Left colon (tissue), 2 donors: ENCODE data around the gene RUFY2. TPM values are rescaled to one million over a fixed set of nuclear protein-coding genes. Genes with fewer than 3 reads are reported as not detected.
"Not testable (repeated sequence)": the region's sequence is repeated elsewhere in the genome, so short reads cannot be mapped to it uniquely, and the experiment has no call there.

Experiments
- ATAC-seq: fragments of 200-7000 bp; cut with Tn5 transposase; one replicate; pipeline ENCODE4 v1.9.1; 2020; ENCODE audit warnings: mild to moderate bottlenecking, moderate library complexity
- DNase-seq, 2 donors: peaks; one replicate each; pipeline ENCODE4 v3.0.0-alpha.2; 2020
- intact Hi-C, 2 donors: fragments of 100-400 bp; cut with DNase I in 1 of 2; cut with micrococcal nuclease in 1 of 2; formaldehyde crosslinking; loops; one replicate each; pipeline versions ENCODE4 v1.11.2 to v1.14.0; 2022; cut with DNase I, micrococcal nuclease
- long read RNA-seq: library from polyadenylated mRNA; unstranded; transcript quantifications from one replicate; pipeline ENCODE4 v2.0.0, GENCODE V29; 2021
- total RNA-seq, 2 donors: library from RNA; stranded (reverse); fragmentation: NEBNext Ultra II Directional; extraction: Animal tissue kit (Norgen Biotek cat#: 25700); gene quantifications; one replicate each; pipeline ENCODE4 v1.2.1, GENCODE V29; 2021
- donor health status: DM: no; HTN: no; CAD: no.
- donor health status: DM: yes; HTN: yes; CAD: no.

RUFY2 gene
- total RNA-seq: 10 to 100 TPM; 21.1 to 22.7 TPM
- long read RNA-seq, partial matches to known transcripts: 3 of 6 reads
- long read RNA-seq, other reads (novel, unspliced or antisense): 2 of 6 reads

GRCh38 chr10:68406815-68407548, at the start of gene RUFY2:
Gene RUFY2, minus strand, starts transcription at chr10:68407277. Its CDS starts 88 bp downstream, at chr10:68407189.
- intact Hi-C loops: no loop called here
- ATAC-seq: peak; percentile 94
- DNase-seq: peak; percentile 70 to 83

GRCh38 chr10:68449698-68450097, 42.6 kb upstream of the RUFY2 start:
- ATAC-seq, intact Hi-C loops: not testable (repeated sequence)
- peak in 1 of 2 donors; percentile 23 for DNase-seq

GRCh38 chr10:68446179-68446578, 39.1 kb upstream of the RUFY2 start:
- ATAC-seq: no peak
- no peak for DNase-seq
- intact Hi-C loops: no loop called here

GRCh38 chr10:68442971-68443370, 35.9 kb upstream of the RUFY2 start:
- no peak for DNase-seq
- no peak for ATAC-seq
- intact Hi-C loops: no loop called here

- DNase-seq: no peak
- ATAC-seq: no peak
- intact Hi-C loops: no loop called here
Measured at GRCh38 chr10:68440898-68441297, 33.8 kb upstream of the RUFY2 start.

- no peak for ATAC-seq
- DNase-seq: no peak
- intact Hi-C loops: no loop called here
Measured at GRCh38 chr10:68435803-68436202, 28.7 kb upstream of the RUFY2 start.

- intact Hi-C loops: no loop called here
- ATAC-seq (no peak), DNase-seq (no peak)
Measured at GRCh38 chr10:68434657-68435056, 27.6 kb upstream of the RUFY2 start.

- ATAC-seq: no peak
- intact Hi-C loops: no loop called here
Measured at GRCh38 chr10:68428396-68429104, 21.5 kb upstream of the RUFY2 start.

GRCh38 chr10:68424454-68425014, 17.5 kb upstream of the RUFY2 start:
- ATAC-seq: no peak
- no peak for DNase-seq
- intact Hi-C loops: no loop called here

More at GRCh38 chr10:68428396-68429104, 21.5 kb upstream of the RUFY2 start:
- no peak for DNase-seq

- ATAC-seq: no peak
- intact Hi-C loops: no loop called here
- no peak for DNase-seq
Measured at GRCh38 chr10:68423522-68423921, 16.4 kb upstream of the RUFY2 start.

GRCh38 chr10:68419376-68419775, 12.3 kb upstream of the RUFY2 start:
- ATAC-seq (no peak), DNase-seq (no peak)
- intact Hi-C loops: no loop called here

- DNase-seq: no peak
- intact Hi-C loops: no loop called here
- ATAC-seq: no peak
Measured at GRCh38 chr10:68408898-68409518, 1.9 kb upstream of the RUFY2 start.

- intact Hi-C loops: no loop called here
- ATAC-seq (peak; percentile 71), DNase-seq (peak; percentile 44 to 73)
Measured at GRCh38 chr10:68406111-68406814, 814 bp downstream of the RUFY2 start.

GRCh38 chr10:68403701-68404100, 3.4 kb downstream of the RUFY2 start:
- no peak for ATAC-seq
- intact Hi-C loops: no loop called here
- DNase-seq: no peak

GRCh38 chr10:68402276-68402675, 4.8 kb downstream of the RUFY2 start:
- no peak for DNase-seq
- intact Hi-C loops: no loop called here
- no peak for ATAC-seq

- intact Hi-C loops: no loop called here
- ATAC-seq: peak; percentile 90
- DNase-seq: no peak
Measured at GRCh38 chr10:68397005-68397404, 10.1 kb downstream of the RUFY2 start.

GRCh38 chr10:68385740-68386139, 21.3 kb downstream of the RUFY2 start:
- intact Hi-C loops: no loop called here
- DNase-seq: no peak
- no peak for ATAC-seq

GRCh38 chr10:68371604-68372003, 35.5 kb downstream of the RUFY2 start:
- intact Hi-C loops: no loop called here
- ATAC-seq (no peak), DNase-seq (no peak)

GRCh38 chr10:68367121-68367520, 40.0 kb downstream of the RUFY2 start:
- no peak for ATAC-seq
- intact Hi-C loops: no loop called here
- DNase-seq: no peak
